ENCODE results near the gene KRT84. TPM values are rescaled to one million over a fixed set of nuclear protein-coding genes. Genes with fewer than 3 reads are reported as not detected.
"Not testable (repeated sequence)": the region's sequence is repeated elsewhere in the genome, so short reads cannot be mapped to it uniquely, and the experiment has no call there.

Gene KRT84
- total RNA-seq, 1 donor from 2014 or later: not detected

GRCh38 chr12:52411815-52412214 lies 26.4 kb upstream of the KRT84 start:
- no peaks in the 10 kb centered on the region for H3K36me3 ChIP-seq
- H3K4me1 ChIP-seq: no peaks in the 10 kb centered on the region
- no peaks in the 10 kb centered on the region for H3K9me3 ChIP-seq
- H3K27me3 ChIP-seq: no peaks in the 10 kb centered on the region
- H3K27ac ChIP-seq: no peak overlapping the region
- TF ChIP-seq CTCF (IDR thresholded peaks at IDR 0.05): no peak
- H3K4me3 ChIP-seq: no peak overlapping the region
- intact Hi-C loops (cut with DNase I): no loop called here
- DNase-seq (ENCODE audit: low spot score in 2 of 2): no peak

DNA sequence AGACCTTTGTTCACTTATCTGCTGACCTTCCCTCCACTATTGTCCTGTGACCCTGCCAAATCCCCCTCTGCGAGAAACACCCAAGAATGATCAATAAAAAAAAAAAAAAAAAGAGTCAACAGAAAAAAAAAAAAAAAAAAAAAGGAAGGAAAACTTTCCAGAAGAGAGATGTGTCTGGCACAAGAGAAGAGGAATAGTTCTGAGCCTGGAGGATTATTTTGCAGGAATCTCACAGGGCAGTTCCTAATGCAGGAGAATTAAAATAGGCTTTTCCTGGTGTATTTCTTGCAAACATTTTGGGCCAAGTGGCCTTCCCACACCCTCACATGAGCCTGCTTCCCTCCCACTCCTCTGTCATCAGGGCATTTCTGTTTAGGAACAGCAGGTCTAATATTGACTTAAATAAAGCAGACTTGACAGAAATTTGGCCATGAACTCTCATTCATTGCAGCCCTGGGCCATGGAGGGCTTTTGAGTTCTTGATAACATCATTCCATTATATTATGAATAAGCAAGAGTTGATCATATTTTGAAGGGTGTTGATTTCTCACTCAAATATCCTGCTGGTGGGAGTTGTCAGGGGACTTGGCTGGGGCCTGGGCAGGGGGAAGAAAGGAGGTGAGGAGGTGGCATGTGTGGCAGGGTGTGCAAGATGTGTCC lies 25.3 kb upstream of the KRT84 start:
- DNase-seq (ENCODE audit: low spot score in 2 of 2); H3K27me3 ChIP-seq; H3K4me3 ChIP-seq; H3K4me1 ChIP-seq; H3K9me3 ChIP-seq; intact Hi-C loops (cut with DNase I); H3K27ac ChIP-seq; H3K36me3 ChIP-seq: not testable (repeated sequence)

GRCh38 chr12:52407918-52408317 lies 22.5 kb upstream of the KRT84 start:
- no peak for TF ChIP-seq CTCF (IDR thresholded peaks at IDR 0.05)
- Histone ChIP-seq H3K27me3 (no peaks in the 10 kb centered on the region), H3K27ac (no peak overlapping the region), H3K9me3 (no peaks in the 10 kb centered on the region), H3K36me3 (no peaks in the 10 kb centered on the region), H3K4me1 (no peaks in the 10 kb centered on the region), H3K4me3 (no peak overlapping the region)
- intact Hi-C loops (cut with DNase I): no loop called here
- DNase-seq (ENCODE audit: low spot score in 2 of 2): no peak

DNA sequence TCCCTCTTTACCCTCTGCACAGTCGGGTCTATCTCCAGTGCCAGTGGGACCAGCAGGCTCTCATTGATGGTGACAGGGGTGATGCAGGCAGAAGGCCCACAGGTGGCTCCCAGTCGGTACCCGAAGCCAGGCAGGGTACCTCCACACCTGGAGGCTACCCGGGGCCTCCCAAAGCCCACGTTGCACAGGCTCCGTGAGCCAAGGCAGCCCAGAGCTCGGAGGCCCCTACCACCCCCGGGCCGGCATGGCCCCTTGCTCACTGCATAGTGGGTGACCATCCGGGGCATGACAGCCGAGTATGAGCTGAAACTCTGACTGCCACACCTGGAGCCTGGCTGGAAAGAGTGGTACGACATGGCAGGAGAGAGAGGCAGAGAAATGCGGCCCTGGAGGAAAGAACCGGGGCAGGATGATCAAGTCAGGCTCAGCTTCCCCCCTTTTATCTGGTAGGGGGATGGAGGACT lies 20.5 kb upstream of the KRT84 start, which contains the start of gene KRT82:
TSS of gene KRT82 (minus strand) at position 414 of the 464 bp plus-strand sequence. CDS start at position 356, 58 bp downstream.
- DNase-seq (ENCODE audit: low spot score in 2 of 2): no peak
- no peak within 1 kb of the TSS for H3K4me3 ChIP-seq
- no peaks in the 10 kb centered on the region for H3K27me3 ChIP-seq
- H3K36me3 ChIP-seq: no peaks in the 10 kb centered on the region
- no peaks in the 10 kb centered on the region for H3K4me1 ChIP-seq
- H3K9me3 ChIP-seq: no peaks in the 10 kb centered on the region
- no peak for TF ChIP-seq CTCF (IDR thresholded peaks at IDR 0.05)
- no peak within 1 kb of the TSS for H3K27ac ChIP-seq
- intact Hi-C loops (cut with DNase I): no loop called here

GRCh38 chr12:52404951-52405350 lies 19.5 kb upstream of the KRT84 start:
- Histone ChIP-seq H3K27ac (no peak overlapping the region), H3K36me3 (no peaks in the 10 kb centered on the region), H3K4me1 (no peaks in the 10 kb centered on the region), H3K9me3 (no peaks in the 10 kb centered on the region), H3K4me3 (no peak overlapping the region), H3K27me3 (no peaks in the 10 kb centered on the region)
- DNase-seq (ENCODE audit: low spot score in 2 of 2): no peak
- TF ChIP-seq CTCF (IDR thresholded peaks at IDR 0.05): no peak
- intact Hi-C loops (cut with DNase I): no loop called here

DNA sequence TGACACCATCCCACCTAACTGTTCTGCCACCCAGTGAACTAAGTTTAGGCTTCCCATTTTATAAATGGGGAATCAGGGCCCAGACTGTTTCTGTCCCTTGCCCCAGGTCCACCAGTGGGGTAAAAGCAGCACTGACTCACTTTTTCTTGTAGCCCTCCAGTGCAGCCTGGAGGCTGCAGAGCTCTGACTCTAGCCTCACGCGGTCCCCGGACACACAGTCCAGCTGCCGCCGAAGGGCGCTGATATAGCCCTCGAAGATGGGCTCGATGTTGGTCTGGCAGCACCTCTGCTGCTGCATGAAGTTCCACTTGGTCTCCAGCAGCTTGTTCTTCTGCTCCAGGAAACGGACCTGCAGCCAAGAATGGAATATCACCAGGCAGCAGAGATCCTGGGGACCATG lies 18.1 kb upstream of the KRT84 start:
- H3K27ac ChIP-seq: no peak overlapping the region
- no peak overlapping the region for H3K4me3 ChIP-seq
- H3K27me3 ChIP-seq: no peaks in the 10 kb centered on the region
- no peaks in the 10 kb centered on the region for H3K36me3 ChIP-seq
- DNase-seq (ENCODE audit: low spot score in 2 of 2): no peak
- H3K9me3 ChIP-seq: no peaks in the 10 kb centered on the region
- H3K4me1 ChIP-seq: no peaks in the 10 kb centered on the region
- intact Hi-C loops (cut with DNase I): no loop called here
- TF ChIP-seq CTCF (IDR thresholded peaks at IDR 0.05): no peak

Data from ascending aorta (tissue), 2 donors.